Measurements from ENCODE around the gene STUB1.

STUB1 gene

GRCh38 chr16:634051-634670 is 46.0 kb upstream of the STUB1 start:
- Mint-ChIP-seq H3K4me1 (peaks cover 10% of the 10 kb centered on the region), H3K27me3 (ENCODE audit: low read depth) (peaks cover 5% of the 10 kb centered on the region), H3K9me3 (no peaks in the 10 kb centered on the region), H3K36me3 (ENCODE audit: low read depth) (peaks cover 3% of the 10 kb centered on the region), H3K4me3 (peak overlapping the region; percentile 65 to 76 (median 72)), H3K27ac (no peak overlapping the region)
- no peak for TF ChIP-seq CTCF (IDR thresholded peaks at IDR 0.05; ENCODE audit: unreplicated experiment in 3 of 3)

- H3K27me3 Mint-ChIP-seq (ENCODE audit: low read depth): peaks cover 5% of the 10 kb centered on the region
- no peaks in the 10 kb centered on the region for H3K9me3 Mint-ChIP-seq
- H3K4me3 Mint-ChIP-seq: peak overlapping the region; percentile 74 to 79 (median 76)
- TF ChIP-seq CTCF (IDR thresholded peaks at IDR 0.05; ENCODE audit: unreplicated experiment in 3 of 3): no peak
- H3K27ac Mint-ChIP-seq: no peak overlapping the region
- H3K36me3 Mint-ChIP-seq (ENCODE audit: low read depth): no peaks in the 10 kb centered on the region
- peaks cover 7% of the 10 kb centered on the region for H3K4me1 Mint-ChIP-seq
Observed at GRCh38 chr16:634996-635395, 45.2 kb upstream of the STUB1 start.

GRCh38 chr16:635573-636205 is 44.5 kb upstream of the STUB1 start:
- no peak overlapping the region for H3K27ac Mint-ChIP-seq
- no peaks in the 10 kb centered on the region for H3K9me3 Mint-ChIP-seq
- H3K27me3 Mint-ChIP-seq (ENCODE audit: low read depth): peaks cover 5% of the 10 kb centered on the region
- H3K36me3 Mint-ChIP-seq (ENCODE audit: low read depth): no peaks in the 10 kb centered on the region
- TF ChIP-seq CTCF (IDR thresholded peaks at IDR 0.05; ENCODE audit: unreplicated experiment in 3 of 3): no peak
- H3K4me1 Mint-ChIP-seq: peaks cover 7% of the 10 kb centered on the region
- H3K4me3 Mint-ChIP-seq: peak overlapping the region; percentile 43 to 97 (median 96)

- no peaks in the 10 kb centered on the region for H3K9me3 Mint-ChIP-seq
- peaks cover 5% of the 10 kb centered on the region for H3K27me3 Mint-ChIP-seq (ENCODE audit: low read depth)
- no peak for TF ChIP-seq CTCF (IDR thresholded peaks at IDR 0.05; ENCODE audit: unreplicated experiment in 3 of 3)
- no peaks in the 10 kb centered on the region for H3K36me3 Mint-ChIP-seq (ENCODE audit: low read depth)
- H3K4me3 Mint-ChIP-seq: peak within 1 kb of the TSS; percentile 96 to 97 (median 96)
- H3K27ac Mint-ChIP-seq: peak within 1 kb of the TSS; percentile 95 to 98 (median 98)
- H3K4me1 Mint-ChIP-seq: peaks cover 7% of the 10 kb centered on the region
Observed at GRCh38 chr16:636206-637080, 43.8 kb upstream of the STUB1 start, which contains the start of gene METTL26. Gene METTL26, minus strand, starts transcription at chr16:636305. Its CDS starts 15 bp downstream, at chr16:636290.

GRCh38 chr16:637081-638018 is 42.9 kb upstream of the STUB1 start:
- TF ChIP-seq CTCF (IDR thresholded peaks at IDR 0.05; ENCODE audit: unreplicated experiment in 3 of 3): no peak
- H3K4me1 Mint-ChIP-seq: peaks cover 3% of the 10 kb centered on the region
- H3K27ac Mint-ChIP-seq: peak overlapping the region; percentile 95 to 98 (median 98)
- H3K4me3 Mint-ChIP-seq: peak overlapping the region; percentile 96 to 97 (median 96)
- no peaks in the 10 kb centered on the region for H3K36me3 Mint-ChIP-seq (ENCODE audit: low read depth)
- H3K9me3 Mint-ChIP-seq: no peaks in the 10 kb centered on the region
- H3K27me3 Mint-ChIP-seq (ENCODE audit: low read depth): peaks cover 5% of the 10 kb centered on the region
